HEK293T (cell line): ENCODE data around the gene CENPVL2.
"Not testable (repeated sequence)": the region's sequence is repeated elsewhere in the genome, so short reads cannot be mapped to it uniquely, and the experiment has no call there.

ENCODE experiments used
- CTCF ChIA-PET: fragments of 350-600 bp; formaldehyde crosslinking; extraction: SDS; loops from one replicate; lab custom pipeline; 2021; ENCODE audit warnings: antibody characterized with exemption, inconsistent platforms; lab: Yijun Ruan, JAX
- POLR2A ChIA-PET: fragments of 350-600 bp; formaldehyde crosslinking; extraction: SDS; loops from one replicate; lab custom pipeline; 2020; ENCODE audit warnings: antibody characterized with exemption, inconsistent platforms; lab: Yijun Ruan, JAX
- DNase-seq: peaks from one replicate; pipeline ENCODE4 v3.0.0; 2012; ENCODE audit warnings: mixed read lengths; ENCODE audit errors: extremely low spot score
- ARNT ChIP-seq: fragments of 450-650 bp; IDR thresholded peaks from 2 replicates; pipeline ENCODE4 v1.6.1; 2017; ENCODE audit warnings: mild to moderate bottlenecking
- BHLHE40 ChIP-seq: fragments of 450-650 bp; IDR thresholded peaks from 2 replicates; pipeline ENCODE4 v1.6.1; 2016; ENCODE audit warnings: mild to moderate bottlenecking, moderate library complexity, borderline replicate concordance
- CTBP1 ChIP-seq: fragments of 450-650 bp; IDR thresholded peaks from 2 replicates; pipeline ENCODE4 v1.6.1; 2016; ENCODE audit warnings: borderline replicate concordance
- ELF4 ChIP-seq: fragments of 450-650 bp; IDR thresholded peaks from 2 replicates; pipeline ENCODE4 v1.6.1; 2017; ENCODE audit warnings: antibody characterized with exemption
- FOXA1 ChIP-seq: fragments of 450-650 bp; IDR thresholded peaks from 2 replicates; pipeline ENCODE4 v1.6.1; 2016; ENCODE audit warnings: mild to moderate bottlenecking
- FOXK2 ChIP-seq: fragments of 450-650 bp; IDR thresholded peaks from 2 replicates; pipeline ENCODE4 v1.6.1; 2016; ENCODE audit warnings: mild to moderate bottlenecking
- FOXM1 ChIP-seq: fragments of 450-650 bp; IDR thresholded peaks from 2 replicates; pipeline ENCODE4 v1.6.1; 2017; ENCODE audit warnings: mild to moderate bottlenecking, borderline replicate concordance
- HDGF ChIP-seq: fragments of 450-650 bp; IDR thresholded peaks from 2 replicates; pipeline ENCODE4 v1.6.1; 2017; ENCODE audit warnings: antibody characterized with exemption, borderline replicate concordance
- L3MBTL2 ChIP-seq: fragments of 450-650 bp; conservative IDR thresholded peaks from 2 replicates; pipeline ENCODE4 v1.6.1; 2016; ENCODE audit warnings: mild to moderate bottlenecking
- LEF1 ChIP-seq: fragments of 450-650 bp; IDR thresholded peaks from 2 replicates; pipeline ENCODE4 v1.6.1; 2017; ENCODE audit warnings: mild to moderate bottlenecking, borderline replicate concordance
- NFRKB ChIP-seq: fragments of 450-650 bp; IDR thresholded peaks from 2 replicates; pipeline ENCODE4 v1.6.1; 2016; ENCODE audit warnings: mild to moderate bottlenecking, moderate library complexity
- PKNOX1 ChIP-seq: fragments of 450-650 bp; IDR thresholded peaks from 2 replicates; pipeline ENCODE4 v1.6.1; 2016
- SP1 ChIP-seq: fragments of 450-650 bp; IDR thresholded peaks from 2 replicates; pipeline ENCODE4 v1.6.1; 2017
- SUZ12 ChIP-seq: fragments of 450-650 bp; IDR thresholded peaks from 2 replicates; pipeline ENCODE4 v1.6.1; 2016; ENCODE audit warnings: mild to moderate bottlenecking
- TARDBP ChIP-seq: fragments of 450-650 bp; IDR thresholded peaks from 2 replicates; pipeline ENCODE4 v1.6.1; 2016
- ZNF384 ChIP-seq: fragments of 450-650 bp; IDR thresholded peaks from 2 replicates; pipeline ENCODE4 v1.6.1; 2016

CENPVL2 gene

GRCh38 chrX:51682720-51683062 lies at the start of gene CENPVL2:
CENPVL2 (minus strand) TSS chrX:51682831; CDS start chrX:51682831, 0 bp downstream.
- POLR2A ChIA-PET, CTCF ChIA-PET, DNase-seq: not testable (repeated sequence)

- TF ChIP-seq NFRKB = no peak
- no peak for TF ChIP-seq FOXM1
- TF ChIP-seq LEF1 = no peak
- no peak for TF ChIP-seq FOXK2
- no peak for TF ChIP-seq SUZ12
- no peak for TF ChIP-seq PKNOX1
- TF ChIP-seq TARDBP = no peak
- no peak for TF ChIP-seq ELF4
- TF ChIP-seq ARNT = no peak
- no peak for TF ChIP-seq HDGF
- no peak for TF ChIP-seq CTBP1
- TF ChIP-seq ZNF384 = no peak
- no peak for TF ChIP-seq SP1
- TF ChIP-seq FOXA1 = no peak
- no peak for DNase-seq
- CTCF ChIA-PET = no interaction called here
- POLR2A ChIA-PET = no interaction called here
Measured at GRCh38 chrX:51728202-51728601, 45.6 kb upstream of the CENPVL2 start.

GRCh38 chrX:51712943-51713647 lies 30.5 kb upstream of the CENPVL2 start:
- POLR2A ChIA-PET, CTCF ChIA-PET, DNase-seq: not testable (repeated sequence)

GRCh38 chrX:51710277-51711164 lies 27.9 kb upstream of the CENPVL2 start, which contains the start of gene CENPVL1:
CENPVL1 (plus strand) TSS chrX:51710512; CDS start chrX:51710512, 0 bp downstream.
- POLR2A ChIA-PET, DNase-seq, CTCF ChIA-PET: not testable (repeated sequence)

GRCh38 chrX:51697397-51697796 lies 14.8 kb upstream of the CENPVL2 start:
- DNase-seq = no peak
- CTCF ChIA-PET = no interaction called here
- no peak for TF ChIP-seq ZNF384
- TF ChIP-seq SUZ12 = no peak
- TF ChIP-seq ARNT = no peak
- TF ChIP-seq LEF1 = no peak
- no peak for TF ChIP-seq TARDBP
- TF ChIP-seq ELF4 = no peak
- TF ChIP-seq FOXM1 = no peak
- no peak for TF ChIP-seq FOXA1
- no peak for TF ChIP-seq HDGF
- TF ChIP-seq NFRKB = no peak
- no peak for TF ChIP-seq SP1
- TF ChIP-seq PKNOX1 = no peak
- TF ChIP-seq FOXK2 = no peak
- TF ChIP-seq CTBP1 = no peak
- no peak for TF ChIP-seq BHLHE40
- no peak for TF ChIP-seq L3MBTL2
- POLR2A ChIA-PET = no interaction called here

- no peak for DNase-seq
- ChIA-PET POLR2A (no interaction called here), CTCF (no interaction called here)
- TF ChIP-seq SP1 (no peak), SUZ12 (no peak), LEF1 (no peak), TARDBP (no peak), L3MBTL2 (no peak), ELF4 (no peak), PKNOX1 (no peak)
Measured at GRCh38 chrX:51694254-51694653, 11.6 kb upstream of the CENPVL2 start.

GRCh38 chrX:51681808-51682719 lies 567 bp downstream of the CENPVL2 start:
- CTCF ChIA-PET, DNase-seq, POLR2A ChIA-PET: not testable (repeated sequence)

- CTCF ChIA-PET, POLR2A ChIA-PET, DNase-seq: not testable (repeated sequence)
Measured at GRCh38 chrX:51679689-51680433, 2.8 kb downstream of the CENPVL2 start.
